ELR (cell line): ENCODE results near the gene HOXB9.

ENCODE experiments used
- DNase-seq: peaks from one replicate; pipeline ENCODE4 v3.0.0-alpha.2; 2015; ENCODE audit warnings: low read depth

Gene HOXB9

DNA sequence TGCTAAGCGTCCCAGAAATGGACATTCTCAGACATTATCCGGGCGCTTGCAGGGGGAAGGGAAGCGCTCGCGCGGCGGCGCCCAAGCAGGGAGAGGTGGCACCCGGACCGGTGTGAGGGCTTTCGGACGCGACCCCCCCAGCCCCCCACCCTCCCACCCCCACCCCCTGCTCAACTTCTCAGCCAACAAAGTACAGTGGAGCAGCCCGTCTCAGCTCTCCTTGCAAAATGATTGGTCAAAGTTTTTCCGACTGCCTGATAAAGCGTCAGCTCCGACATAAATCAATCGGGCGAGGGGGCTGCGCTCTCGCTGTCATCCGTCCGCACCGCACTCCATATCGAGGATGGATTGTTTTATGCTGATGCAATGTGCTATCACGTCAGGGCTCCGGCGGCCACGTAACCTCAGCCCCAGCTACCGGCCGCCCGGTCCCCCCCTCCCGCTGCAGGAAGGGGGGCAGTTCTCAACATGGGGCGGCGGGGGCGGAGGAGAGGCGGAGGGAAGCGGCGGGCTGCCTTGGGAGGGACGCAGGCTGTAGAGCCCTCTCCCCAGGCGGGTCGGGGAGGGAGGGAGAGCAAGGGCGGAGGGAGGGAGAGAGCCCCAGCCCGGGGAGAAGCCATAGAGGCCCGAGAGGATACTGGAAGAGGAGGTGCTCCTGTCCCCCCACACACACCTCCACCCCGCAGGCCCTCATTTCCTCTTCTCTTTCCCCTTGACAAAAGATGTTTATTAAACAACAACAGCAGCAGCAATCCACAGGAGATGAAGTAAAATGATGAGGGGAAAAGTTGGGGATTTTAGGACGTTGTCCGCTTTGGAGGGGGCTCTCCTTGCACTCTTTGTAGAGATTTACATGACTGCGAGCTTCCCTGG is at the start of gene HOXB9:
HOXB9 (minus strand) TSS at position 114 of the 873 bp plus-strand sequence; CDS start at position 25, 89 bp downstream.
- DNase-seq: peak; percentile 44

- DNase-seq: no peak
Measured at GRCh38 chr17:48672340-48672739, 46.2 kb upstream of the HOXB9 start.

GRCh38 chr17:48671697-48672171 is 45.6 kb upstream of the HOXB9 start:
- DNase-seq: peak; percentile 84

- no peak for DNase-seq
Measured at GRCh38 chr17:48663134-48663924, 37.2 kb upstream of the HOXB9 start.

GRCh38 chr17:48655913-48656312 is 29.8 kb upstream of the HOXB9 start:
- no peak for DNase-seq

DNA sequence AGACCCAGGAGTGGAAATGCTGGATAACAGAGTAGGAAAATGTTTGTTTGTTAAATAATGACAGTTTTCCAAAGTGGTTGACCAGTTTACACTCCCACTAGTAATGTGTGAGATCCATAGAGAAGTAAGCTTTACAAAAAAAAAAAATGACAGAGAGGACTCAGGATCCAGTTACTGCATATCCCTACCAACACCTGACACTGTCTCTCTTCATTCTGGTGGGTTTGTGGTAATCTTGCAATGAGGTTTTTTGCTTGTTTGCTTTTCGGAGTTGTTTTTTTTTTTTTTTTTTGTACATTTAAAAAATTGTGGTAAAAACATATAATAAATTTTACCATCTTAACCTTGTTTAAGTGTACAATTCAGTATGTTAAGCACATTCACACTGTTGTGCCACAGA is 23.6 kb upstream of the HOXB9 start:
- no peak for DNase-seq

GRCh38 chr17:48647963-48648245 is 21.7 kb upstream of the HOXB9 start:
- no peak for DNase-seq

DNA sequence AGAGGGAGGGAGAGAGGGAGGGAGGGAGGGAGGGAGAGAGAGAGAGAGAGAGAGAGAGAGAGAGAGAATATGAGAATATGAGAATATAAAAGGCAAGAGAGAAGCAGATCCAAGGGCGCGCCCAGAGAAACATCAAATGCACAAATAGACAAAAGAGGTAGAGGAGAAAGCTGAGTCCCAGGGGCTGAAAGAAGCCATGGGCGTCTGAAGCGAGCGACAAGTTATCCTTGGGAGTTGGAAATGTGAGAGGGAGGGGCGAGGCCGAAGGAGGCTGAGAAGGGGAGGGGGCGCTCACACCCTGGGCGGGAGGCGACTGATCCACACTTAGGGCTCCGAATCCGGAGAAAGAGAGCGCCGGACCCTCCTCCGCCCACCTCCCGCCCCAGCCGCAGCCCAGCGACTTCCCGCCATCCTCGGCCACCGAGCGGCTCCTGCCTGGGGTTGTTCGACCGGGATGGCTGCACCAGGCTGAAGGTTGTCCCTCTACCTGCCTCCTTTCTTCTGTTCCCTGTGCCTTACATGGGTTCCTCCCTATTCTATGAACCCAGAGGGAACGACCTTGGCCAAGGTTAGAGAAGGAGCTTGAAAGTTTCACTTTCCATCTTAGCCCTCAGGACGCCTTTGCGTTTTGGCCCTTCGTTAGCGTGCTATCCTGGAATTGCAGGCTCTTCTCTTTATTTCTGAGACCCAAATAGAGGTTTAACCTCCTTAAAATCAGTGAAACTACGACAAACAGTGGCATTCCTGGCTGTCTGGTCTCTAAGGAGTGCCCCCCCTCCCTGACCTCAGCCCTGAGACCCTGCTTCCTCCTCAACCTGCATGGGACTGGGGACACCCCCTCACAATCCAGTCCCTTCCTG is 21.2 kb upstream of the HOXB9 start:
- DNase-seq: no peak

GRCh38 chr17:48646183-48647102 is 20.3 kb upstream of the HOXB9 start:
- DNase-seq: no peak

GRCh38 chr17:48645639-48646182 is 19.6 kb upstream of the HOXB9 start:
- DNase-seq: no peak

- no peak for DNase-seq
Measured at GRCh38 chr17:48644910-48645557, 18.9 kb upstream of the HOXB9 start.

DNA sequence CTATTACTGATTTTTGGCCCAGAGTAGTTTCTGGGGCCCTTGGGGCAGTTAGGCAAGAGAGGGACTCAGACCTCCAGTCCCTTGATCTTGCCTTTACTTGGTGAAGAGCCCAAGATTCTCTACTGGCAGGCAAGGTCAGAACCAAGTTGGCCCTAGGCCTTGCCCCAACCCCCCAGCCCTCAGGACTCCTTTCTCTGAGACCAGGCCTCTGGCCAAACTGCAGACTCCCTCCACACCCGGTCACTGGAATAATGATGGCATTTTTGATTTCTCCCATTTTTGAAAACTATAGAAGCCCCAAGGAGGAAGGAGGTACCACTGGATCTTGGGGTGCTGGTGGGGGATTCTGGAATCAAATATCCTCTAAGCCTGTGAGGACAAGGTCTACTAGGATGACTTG is 18.0 kb upstream of the HOXB9 start:
- DNase-seq: no peak

DNA sequence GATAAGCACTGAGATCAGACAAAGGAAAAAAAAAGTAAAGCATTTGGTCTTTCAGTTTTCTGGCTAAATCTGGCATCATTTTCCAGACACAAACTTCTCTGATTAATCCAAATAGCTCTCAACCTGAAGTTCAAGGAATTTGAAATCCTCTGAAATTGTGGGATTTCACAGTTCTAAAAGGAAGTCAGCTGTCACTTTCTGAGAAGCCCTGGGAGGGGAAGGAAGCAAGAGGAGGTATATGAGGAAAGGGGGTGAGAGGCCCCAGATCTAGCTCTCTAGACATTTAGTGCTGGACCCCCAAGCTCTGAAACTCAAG is 17.5 kb upstream of the HOXB9 start:
- DNase-seq: no peak

DNA sequence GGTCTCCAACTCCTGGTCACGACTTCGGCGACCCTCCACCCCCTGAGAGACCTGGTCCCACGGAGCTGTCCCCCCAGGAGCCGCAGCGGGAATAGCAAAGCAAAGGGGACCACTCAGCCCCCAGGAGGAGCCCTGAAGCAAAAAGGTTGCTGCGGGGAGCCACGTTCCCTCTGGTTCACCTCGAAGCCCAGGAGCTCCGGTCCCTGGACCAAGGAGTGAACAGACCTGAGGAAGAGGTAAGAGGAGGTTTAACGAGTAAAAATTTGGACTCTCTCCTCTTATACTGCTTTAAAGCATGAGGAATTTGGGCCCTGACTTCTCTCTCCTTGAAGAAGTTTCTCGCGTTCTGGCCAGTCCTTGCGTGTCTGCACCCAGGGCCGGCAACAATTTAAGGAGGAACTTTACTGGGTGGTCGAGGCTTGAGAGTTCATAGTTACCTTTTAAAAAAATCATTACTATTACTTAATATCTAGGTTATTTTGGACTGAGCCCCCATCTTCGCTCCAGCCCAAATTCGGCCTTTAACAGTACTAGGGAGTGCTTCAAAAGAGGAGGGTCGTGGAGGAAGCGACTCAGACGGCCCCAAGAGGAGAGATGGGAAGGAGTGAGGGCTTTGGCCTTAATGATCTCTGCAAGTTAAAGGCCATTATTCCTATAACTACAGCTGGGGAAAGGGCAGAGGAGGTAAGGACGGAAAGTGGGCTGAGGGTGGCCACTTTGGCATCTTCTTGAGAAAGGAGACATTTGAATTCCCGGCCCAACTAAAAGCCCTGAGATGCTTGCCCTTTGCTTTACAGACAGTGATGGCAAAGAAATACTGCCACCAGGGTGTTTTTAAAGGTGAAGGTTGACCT is 16.9 kb upstream of the HOXB9 start:
- no peak for DNase-seq

DNA sequence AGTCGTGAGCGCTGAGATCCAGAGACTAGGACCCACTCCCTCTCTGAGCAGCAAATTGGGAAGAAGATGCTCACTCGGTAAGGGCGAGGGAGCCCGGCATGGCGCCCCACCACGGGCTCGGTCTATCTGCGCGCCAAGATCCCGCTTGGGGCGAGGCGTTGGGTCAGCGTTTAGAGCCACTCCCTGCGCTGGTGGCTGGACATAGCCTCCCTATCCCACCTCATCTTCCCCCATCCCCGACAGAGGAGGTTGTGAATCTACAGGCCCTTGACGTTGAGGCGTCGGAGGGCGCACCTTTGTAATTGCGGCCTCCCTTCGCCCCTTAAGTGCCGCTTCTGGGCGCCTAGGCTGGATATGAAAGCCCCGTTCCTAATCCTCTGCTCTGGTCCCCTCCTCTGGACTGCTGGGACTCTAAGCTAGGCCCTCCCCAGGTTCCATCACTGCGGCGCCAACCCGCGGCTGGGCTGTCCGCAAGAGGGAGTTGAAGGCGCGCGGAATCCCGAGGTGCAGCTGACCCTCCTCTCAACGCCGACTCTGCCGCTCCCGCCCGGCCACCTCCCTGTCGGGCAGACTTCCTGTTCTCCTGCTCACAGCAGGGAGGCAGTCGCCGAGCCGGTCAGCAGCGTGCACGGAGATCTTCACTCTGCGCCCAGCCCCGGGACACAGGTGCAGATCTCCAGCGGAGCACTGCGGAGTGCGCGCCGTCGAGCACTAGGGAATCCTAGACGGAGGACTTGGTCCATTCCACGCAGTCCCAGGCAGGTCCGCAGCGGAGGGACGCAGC is 16.1 kb upstream of the HOXB9 start:
- DNase-seq: no peak

DNA sequence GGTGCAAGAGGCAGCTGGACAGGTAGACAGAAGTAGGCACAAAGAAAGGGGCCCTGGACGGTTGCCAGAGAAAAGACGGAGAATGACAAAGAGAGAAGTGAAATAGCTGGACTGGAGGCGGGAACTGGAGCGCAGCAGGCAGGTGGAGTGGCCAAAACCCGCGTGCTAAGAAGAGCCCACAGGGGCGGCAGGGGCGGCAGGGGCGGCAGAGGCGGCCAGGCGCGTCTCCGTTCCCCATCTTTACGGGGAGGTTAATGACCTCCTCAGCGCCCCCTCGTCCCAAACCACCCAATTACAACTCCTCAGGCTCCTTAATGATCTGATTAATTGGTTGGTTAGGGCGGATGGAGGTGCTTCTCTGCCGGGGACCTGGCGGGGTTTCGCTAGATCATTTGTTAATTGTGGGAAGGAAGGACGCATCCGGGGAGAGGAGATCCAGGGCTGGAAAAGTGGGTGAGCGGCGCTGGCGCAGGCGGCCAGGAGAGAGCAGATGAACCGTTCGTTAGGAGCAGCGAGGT is 15.4 kb upstream of the HOXB9 start:
- DNase-seq: no peak

- no peak for DNase-seq
Measured at GRCh38 chr17:48640858-48641180, 14.7 kb upstream of the HOXB9 start.

DNA sequence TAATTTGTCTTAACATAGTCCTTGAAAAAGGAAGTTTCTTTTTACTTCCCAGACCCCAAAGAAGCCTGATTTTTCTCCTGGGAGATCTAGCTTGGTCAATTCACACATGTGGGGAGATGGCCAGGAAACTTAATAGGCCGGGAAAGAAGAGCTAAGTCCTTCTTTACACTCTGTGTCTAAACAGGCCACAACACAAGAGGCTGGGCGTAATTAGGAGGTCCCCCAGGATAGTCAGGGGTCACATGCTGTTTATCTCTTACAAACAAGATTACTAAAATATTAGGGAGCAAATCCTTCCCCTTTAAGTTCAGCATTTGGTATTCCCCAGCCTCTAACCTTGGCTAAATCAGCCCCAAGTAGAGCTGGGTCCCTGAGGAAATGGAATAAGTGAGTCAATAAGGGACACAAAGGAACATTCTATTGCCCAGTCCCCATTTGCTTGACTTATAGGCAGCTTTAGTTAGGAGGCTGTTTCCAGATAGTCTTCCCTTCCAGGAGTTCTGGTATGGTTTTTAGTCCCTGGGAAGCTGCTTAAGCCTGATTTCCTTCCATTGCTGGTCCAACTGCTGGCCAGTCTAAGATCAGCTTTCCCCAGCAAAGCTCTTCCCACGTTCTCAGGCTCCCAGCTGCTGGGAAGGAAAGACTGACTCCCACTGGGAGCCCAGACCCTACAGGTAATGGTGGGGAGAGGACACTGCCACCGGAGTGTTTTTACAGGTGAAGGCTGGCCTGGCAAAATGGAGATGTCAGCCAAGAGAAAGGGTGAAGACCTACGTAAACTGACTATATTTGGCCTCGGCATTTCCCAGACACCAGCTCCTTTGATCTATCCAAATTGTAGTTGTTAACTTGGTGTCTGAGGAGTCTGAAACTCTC is 14.1 kb upstream of the HOXB9 start:
- DNase-seq: no peak
